NT2/D1 (cell line): ENCODE measurements around the gene UTP4.

Experiments used
- SUZ12 ChIP-seq: IDR thresholded peaks from 2 replicates; pipeline ENCODE4 v1.6.1; 2011; ENCODE audit not compliant: insufficient read length, insufficient read depth; ENCODE audit errors: extremely low read depth
- YY1 ChIP-seq: IDR thresholded peaks from 2 replicates; pipeline ENCODE4 v1.6.1; 2011; ENCODE audit not compliant: insufficient read length, insufficient read depth
- ZNF274 ChIP-seq: IDR thresholded peaks from 2 replicates; pipeline ENCODE4 v1.6.1; 2011; ENCODE audit warnings: mild to moderate bottlenecking, low read depth, low read length

- no peak for TF ChIP-seq ZNF274
- TF ChIP-seq SUZ12: no peak
- no peak for TF ChIP-seq YY1
Observed at GRCh38 chr16:69201787-69202186, 69.3 kb downstream of the UTP4 start.
